ENCODE results near the gene NEU3. TPM values are rescaled to one million over a fixed set of nuclear protein-coding genes. Genes with fewer than 3 reads are reported as not detected.
"Not testable (repeated sequence)": the region's sequence is repeated elsewhere in the genome, so short reads cannot be mapped to it uniquely, and the experiment has no call there.

Gene NEU3
- total RNA-seq, 1 experiment from 2014 or later, result 19.3 TPM

DNA sequence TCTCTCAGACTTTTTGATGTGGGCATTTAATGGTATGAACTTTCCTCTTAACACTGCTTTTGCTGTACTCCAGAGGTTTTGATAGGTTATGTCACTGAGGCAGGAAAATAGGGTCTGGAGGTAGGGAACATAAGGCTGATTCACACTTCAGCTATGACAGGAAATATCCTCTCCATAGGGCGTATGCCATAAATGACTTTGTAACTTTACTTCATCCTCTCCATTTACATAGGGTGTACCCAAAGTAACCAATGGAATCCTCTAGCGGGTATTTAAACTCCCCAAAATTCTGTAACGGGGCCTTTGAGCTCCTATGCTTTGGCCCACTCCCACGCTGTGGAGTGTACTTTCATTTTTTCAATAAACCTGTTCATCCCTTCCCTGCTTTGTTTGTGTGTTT lies 58.5 kb downstream of the NEU3 start:
- H3K36me3 ChIP-seq (ENCODE audit: control insufficient read depth, insufficient read depth, low read length), result no peaks in the 10 kb centered on the region
- TF ChIP-seq, protein P1, sequence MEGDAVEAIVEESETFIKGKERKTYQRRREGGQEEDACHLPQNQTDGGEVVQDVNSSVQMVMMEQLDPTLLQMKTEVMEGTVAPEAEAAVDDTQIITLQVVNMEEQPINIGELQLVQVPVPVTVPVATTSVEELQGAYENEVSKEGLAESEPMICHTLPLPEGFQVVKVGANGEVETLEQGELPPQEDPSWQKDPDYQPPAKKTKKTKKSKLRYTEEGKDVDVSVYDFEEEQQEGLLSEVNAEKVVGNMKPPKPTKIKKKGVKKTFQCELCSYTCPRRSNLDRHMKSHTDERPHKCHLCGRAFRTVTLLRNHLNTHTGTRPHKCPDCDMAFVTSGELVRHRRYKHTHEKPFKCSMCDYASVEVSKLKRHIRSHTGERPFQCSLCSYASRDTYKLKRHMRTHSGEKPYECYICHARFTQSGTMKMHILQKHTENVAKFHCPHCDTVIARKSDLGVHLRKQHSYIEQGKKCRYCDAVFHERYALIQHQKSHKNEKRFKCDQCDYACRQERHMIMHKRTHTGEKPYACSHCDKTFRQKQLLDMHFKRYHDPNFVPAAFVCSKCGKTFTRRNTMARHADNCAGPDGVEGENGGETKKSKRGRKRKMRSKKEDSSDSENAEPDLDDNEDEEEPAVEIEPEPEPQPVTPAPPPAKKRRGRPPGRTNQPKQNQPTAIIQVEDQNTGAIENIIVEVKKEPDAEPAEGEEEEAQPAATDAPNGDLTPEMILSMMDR (IDR thresholded peaks at IDR 0.05; ENCODE audit: insufficient read depth in 1 of 2, low read depth in 1 of 2, low read length in 1 of 2, severe bottlenecking in 1 of 2, unreplicated experiment in 1 of 2), result no peak
- no peak overlapping the region for H3K4me3 ChIP-seq (ENCODE audit: low read depth, low read length)
- Mint-ChIP-seq H3K4me1 (ENCODE audit: low read depth, unreplicated experiment) (peaks cover 19% of the 10 kb centered on the region), H3K4me3 (ENCODE audit: unreplicated experiment) (no peak overlapping the region), H3K9me3 (ENCODE audit: unreplicated experiment) (peaks cover 7% of the 10 kb centered on the region), H3K27me3 (ENCODE audit: insufficient read depth, unreplicated experiment) (no peaks in the 10 kb centered on the region), H3K36me3 (ENCODE audit: insufficient read depth, unreplicated experiment) (no peaks in the 10 kb centered on the region), H3K27ac (ENCODE audit: unreplicated experiment) (peak overlapping the region; percentile 27)
- H3K4me1 ChIP-seq, result peaks cover 19% of the 10 kb centered on the region
- DNase-seq, result no peak
- H3K9me3 ChIP-seq, result 0 out of 2 replicates have a peak, but pooled peaks cover 4% of the 10 kb centered on the region
- H3K27me3 ChIP-seq (replicated peaks; ENCODE audit: control insufficient read depth, insufficient read depth, low read length), result no peaks in the 10 kb centered on the region
- POLR2A ChIA-PET, result no interaction called here
- CTCF ChIA-PET, result interaction anchor here (0.7 to 1.5 kb wide), 3 partner anchors 12 to 201 kb away, joined by 3 read pairs; no protein-coding TSS in a partner anchor
- intact Hi-C loops (cut with micrococcal nuclease; ENCODE audit: unreplicated experiment), result no loop called here
- no TSS peak for BruUV-seq (replicated peaks)

DNA sequence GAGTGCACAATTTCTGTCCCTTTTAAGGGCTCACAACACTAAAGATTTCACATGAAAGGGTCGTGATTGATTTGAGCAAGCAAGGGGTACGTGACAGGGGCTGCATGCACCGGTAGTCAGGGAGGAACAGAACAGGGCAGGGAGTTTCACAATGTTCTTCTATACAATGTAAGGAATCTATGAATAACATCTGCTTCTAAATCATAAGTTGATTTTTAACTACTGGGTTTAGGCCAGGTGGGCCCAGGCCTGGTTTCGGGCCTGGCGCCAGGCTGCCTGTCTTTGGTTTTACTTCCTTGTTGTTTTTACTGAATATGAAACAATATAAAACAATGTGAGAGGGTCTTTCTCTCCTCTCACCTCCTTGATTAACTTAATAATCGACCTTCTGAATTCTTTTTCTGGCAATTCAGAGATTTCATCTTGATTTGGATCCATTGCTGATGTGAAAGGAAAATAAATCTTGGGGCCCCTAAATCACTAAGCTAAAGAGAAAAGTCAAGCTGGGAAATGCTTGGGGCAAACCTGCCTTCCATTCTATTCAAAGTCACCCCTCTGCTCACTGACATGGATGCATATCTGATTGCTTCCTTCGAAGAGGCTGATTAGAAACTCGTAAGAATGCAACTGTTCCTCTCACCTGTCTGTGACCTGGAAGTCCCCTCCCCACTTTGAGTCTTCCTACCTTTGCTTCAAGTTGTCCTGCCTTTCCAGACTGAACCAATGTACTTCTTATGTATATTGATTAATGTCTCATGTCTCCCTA lies 61.0 kb downstream of the NEU3 start:
- POLR2A ChIA-PET; H3K36me3 Mint-ChIP-seq (ENCODE audit: insufficient read depth, unreplicated experiment); H3K4me3 ChIP-seq (ENCODE audit: low read depth, low read length); H3K27me3 Mint-ChIP-seq (ENCODE audit: insufficient read depth, unreplicated experiment); H3K27ac Mint-ChIP-seq (ENCODE audit: unreplicated experiment); H3K27me3 ChIP-seq (replicated peaks; ENCODE audit: control insufficient read depth, insufficient read depth, low read length); intact Hi-C loops (cut with micrococcal nuclease; ENCODE audit: unreplicated experiment); BruUV-seq (replicated peaks); H3K36me3 ChIP-seq (ENCODE audit: control insufficient read depth, insufficient read depth, low read length); H3K4me3 Mint-ChIP-seq (ENCODE audit: unreplicated experiment); DNase-seq: not testable (repeated sequence)
- Mint-ChIP-seq H3K4me1 (ENCODE audit: low read depth, unreplicated experiment) (peaks cover 19% of the 10 kb centered on the region), H3K9me3 (ENCODE audit: unreplicated experiment) (peaks cover 26% of the 10 kb centered on the region)
- Histone ChIP-seq H3K9me3 (peaks cover 15% of the 10 kb centered on the region), H3K4me1 (peaks cover 19% of the 10 kb centered on the region)
- CTCF ChIA-PET, result interaction anchor here (0.8 to 1.0 kb wide), 2 partner anchors 9 to 10 kb away, joined by 3 read pairs; no protein-coding TSS in a partner anchor

DNA sequence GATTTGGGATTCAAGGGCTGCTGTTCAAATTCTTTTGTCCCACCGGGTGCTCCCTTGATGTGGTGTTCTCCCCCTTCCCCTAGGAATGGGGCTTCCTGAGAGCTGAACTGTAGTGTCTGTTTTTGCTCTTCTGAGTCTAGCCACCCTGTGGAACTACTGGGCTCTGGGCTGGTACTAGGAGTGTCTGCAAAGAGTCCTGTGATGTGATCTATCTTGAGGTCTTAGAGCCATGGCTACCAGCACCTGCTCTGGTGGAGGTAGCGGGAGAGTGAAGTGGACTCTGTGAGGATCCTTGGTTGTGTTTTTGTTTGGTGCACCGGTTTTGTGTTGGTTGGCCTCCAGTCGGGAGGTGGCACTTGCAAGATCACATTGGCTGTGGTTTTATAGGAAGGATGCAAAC lies 61.8 kb downstream of the NEU3 start:
- Mint-ChIP-seq H3K4me3 (ENCODE audit: unreplicated experiment) (no peak overlapping the region), H3K4me1 (ENCODE audit: low read depth, unreplicated experiment) (peaks cover 19% of the 10 kb centered on the region), H3K27ac (ENCODE audit: unreplicated experiment) (no peak overlapping the region), H3K27me3 (ENCODE audit: insufficient read depth, unreplicated experiment) (peaks cover 5% of the 10 kb centered on the region), H3K9me3 (ENCODE audit: unreplicated experiment) (peaks cover 26% of the 10 kb centered on the region), H3K36me3 (ENCODE audit: insufficient read depth, unreplicated experiment) (no peaks in the 10 kb centered on the region)
- Histone ChIP-seq H3K4me1 (peaks cover 19% of the 10 kb centered on the region), H3K4me3 (ENCODE audit: low read depth, low read length) (no peak overlapping the region), H3K36me3 (ENCODE audit: control insufficient read depth, insufficient read depth, low read length) (no peaks in the 10 kb centered on the region), H3K9me3 (peaks cover 15% of the 10 kb centered on the region), H3K27me3 (replicated peaks; ENCODE audit: control insufficient read depth, insufficient read depth, low read length) (no peaks in the 10 kb centered on the region; the same call in 1 of the 2 replicates)
- no TSS peak for BruUV-seq (replicated peaks)
- TF ChIP-seq, protein P1 (IDR thresholded peaks at IDR 0.05; ENCODE audit: insufficient read depth in 1 of 2, low read depth in 1 of 2, low read length in 1 of 2, severe bottlenecking in 1 of 2, unreplicated experiment in 1 of 2), result no peak
- ChIA-PET POLR2A (no interaction called here), CTCF (interaction anchor here (1.0 kb wide), 1 partner anchor 9 kb away, joined by 3 read pairs; no protein-coding TSS in a partner anchor)
- intact Hi-C loops (cut with micrococcal nuclease; ENCODE audit: unreplicated experiment), result no loop called here
- no peak for DNase-seq
